Neural cell (in vitro differentiated cells): Measurements from ENCODE around the gene FAM171A1. TPM values are rescaled to one million over a fixed set of nuclear protein-coding genes. Genes with fewer than 3 reads are reported as not detected.
"Not testable (repeated sequence)": the region's sequence is repeated elsewhere in the genome, so short reads cannot be mapped to it uniquely, and the experiment has no call there.

Source experiments
- H2AFZ ChIP-seq: fragments of 200-600, 300-800 bp; sonication (generic), shearing (Covaris generic); 2 replicates; pipeline ENCODE4 v1.6.0; 2014; ENCODE audit warnings: low read depth, mild to moderate bottlenecking, antibody characterized with exemption, low read length, moderate library complexity
- H3F3A ChIP-seq: fragments of 200-600 bp; shearing (Covaris generic); 2 replicates; pipeline ENCODE4 v1.6.1; 2016; ENCODE audit warnings: mild to moderate bottlenecking, moderate library complexity, mixed read lengths, antibody characterized with exemption, low read length; ENCODE audit not compliant: insufficient read depth, poor library complexity, severe bottlenecking
- H3K27ac ChIP-seq: fragments of 200-600, 300-800 bp; sonication (generic), shearing (Covaris generic); 2 replicates; pipeline ENCODE4 v1.5.1; 2014; ENCODE audit warnings: mild to moderate bottlenecking, low read length, moderate library complexity
- H3K27me3 ChIP-seq: fragments of 300-800, 200-600 bp; sonication (generic), shearing (Covaris generic); 2 replicates; pipeline ENCODE4 v1.6.0; 2014; ENCODE audit warnings: mild to moderate bottlenecking, low read depth, low read length, moderate library complexity; ENCODE audit not compliant: insufficient read depth
- H3K36me3 ChIP-seq: fragments of 300-800, 200-600 bp; sonication (generic), shearing (Covaris generic); 2 replicates; pipeline ENCODE4 v1.5.1; 2014; ENCODE audit warnings: mild to moderate bottlenecking, antibody characterized with exemption, low read length, moderate library complexity; ENCODE audit not compliant: insufficient read depth
- H3K4me2 ChIP-seq: fragments of 300-800, 200-600 bp; sonication (generic), shearing (Covaris generic); 2 replicates; pipeline ENCODE4 v1.6.0; 2014; ENCODE audit warnings: mild to moderate bottlenecking, low read length
- H3K4me3 ChIP-seq: fragments of 300-800, 200-600 bp; sonication (generic), shearing (Covaris generic); 2 replicates; pipeline ENCODE4 v1.5.1; 2014; ENCODE audit warnings: mild to moderate bottlenecking, low read length, moderate library complexity
- H3K79me2 ChIP-seq: fragments of 200-600 bp; shearing (Covaris generic); replicated peaks from 2 replicates; pipeline ENCODE4 v1.6.0; 2014; ENCODE audit warnings: mild to moderate bottlenecking, low read length, moderate library complexity; ENCODE audit not compliant: insufficient read depth
- H3K9ac ChIP-seq: fragments of 300-800, 200-600 bp; sonication (generic), shearing (Covaris generic); 2 replicates; pipeline ENCODE4 v1.6.1; 2016; ENCODE audit warnings: mild to moderate bottlenecking, low read length, mixed read lengths
- H3K9me2 ChIP-seq: fragments of 200-600 bp; shearing (Covaris generic); 2 replicates; pipeline ENCODE4 v1.6.1; 2016; ENCODE audit warnings: mild to moderate bottlenecking, low read length, mixed read lengths; ENCODE audit not compliant: insufficient read depth
- H3K9me3 ChIP-seq: fragments of 200-600, 300-800 bp; sonication (generic), shearing (Covaris generic); 2 replicates; pipeline ENCODE4 v1.6.1; 2016; ENCODE audit warnings: mild to moderate bottlenecking, mixed run types, low read length, moderate library complexity, mixed read lengths
- H4K20me1 ChIP-seq: fragments of 200-600 bp; shearing (Covaris generic); 2 replicates; pipeline ENCODE4 v1.6.1; 2016; ENCODE audit warnings: mild to moderate bottlenecking, mixed run types; ENCODE audit not compliant: insufficient read depth
- CTCF ChIP-seq: fragments of 450-650 bp; IDR thresholded peaks from 2 replicates; pipeline ENCODE4 v1.5.1; 2014; ENCODE audit warnings: antibody characterized with exemption, mild to moderate bottlenecking, moderate library complexity; ENCODE audit not compliant: poor library complexity, severe bottlenecking
- EP300 ChIP-seq: fragments of 450-650 bp; conservative IDR thresholded peaks from 2 replicates; pipeline ENCODE4 v1.6.1; 2014; ENCODE audit warnings: antibody characterized with exemption, mild to moderate bottlenecking, moderate library complexity; ENCODE audit not compliant: poor library complexity, severe bottlenecking
- EZH2 ChIP-seq: fragments of 200-600, 300-800 bp; shearing (Covaris generic), sonication (generic); IDR thresholded peaks from 2 replicates; pipeline ENCODE4 v1.6.1; 2014; ENCODE audit warnings: antibody characterized with exemption, low read length, borderline replicate concordance, mild to moderate bottlenecking; ENCODE audit not compliant: insufficient read depth, poor library complexity, severe bottlenecking
- MXI1 ChIP-seq: fragments of 450-650 bp; conservative IDR thresholded peaks from 2 replicates; pipeline ENCODE4 v1.6.1; 2014; ENCODE audit warnings: antibody characterized with exemption, mild to moderate bottlenecking; ENCODE audit not compliant: poor library complexity, severe bottlenecking
- POLR2AphosphoS5 ChIP-seq: IDR thresholded peaks from 2 replicates; pipeline ENCODE4 v1.6.1; 2012
- RAD21 ChIP-seq: fragments of 450-650 bp; conservative IDR thresholded peaks from 2 replicates; pipeline ENCODE4 v1.6.1; 2014; ENCODE audit warnings: antibody characterized with exemption, mild to moderate bottlenecking, moderate library complexity
- REST ChIP-seq: IDR thresholded peaks from 2 replicates; pipeline ENCODE4 v1.6.1; 2012; ENCODE audit warnings: borderline replicate concordance
- SMC3 ChIP-seq: fragments of 450-650 bp; conservative IDR thresholded peaks from 2 replicates; pipeline ENCODE4 v1.6.1; 2014; ENCODE audit warnings: antibody characterized with exemption, mild to moderate bottlenecking, moderate library complexity; ENCODE audit not compliant: poor library complexity
- TAF1 ChIP-seq: IDR thresholded peaks from 2 replicates; pipeline ENCODE4 v1.6.1; 2012; ENCODE audit warnings: low read depth
- polyA plus RNA-seq: library from polyadenylated mRNA; depleted of rRNA; stranded (reverse); fragments of >200 nt; gene quantifications from 2 replicates; pipeline ENCODE4 v1.2.3, GENCODE V29; 2014

FAM171A1 gene
- polyA plus RNA-seq, 1 donor from 2014 or later: 28.8 TPM

GRCh38 chr10:15409350-15409749, 38.3 kb upstream of the FAM171A1 start:
- H3K36me3 ChIP-seq, H3K4me2 ChIP-seq: not testable (repeated sequence)

GRCh38 chr10:15408557-15408956, 37.5 kb upstream of the FAM171A1 start:
- H3K27me3 ChIP-seq: no peaks in the 10 kb centered on the region
- no peak overlapping the region for H3K27ac ChIP-seq
- no peaks in the 10 kb centered on the region for H4K20me1 ChIP-seq
- H3K79me2 ChIP-seq: no peaks in the 10 kb centered on the region
- H3K9me2 ChIP-seq: no peaks in the 10 kb centered on the region
- H3F3A ChIP-seq: no peaks in the 10 kb centered on the region
- no peaks in the 10 kb centered on the region for H3K36me3 ChIP-seq
- H3K9me3 ChIP-seq: peaks cover 5% of the 10 kb centered on the region
- no peak overlapping the region for H3K4me2 ChIP-seq
- no peak overlapping the region for H3K4me3 ChIP-seq
- no peak overlapping the region for H2AFZ ChIP-seq
- no peak overlapping the region for H3K9ac ChIP-seq
- no peak for TF ChIP-seq SMC3
- no peak for TF ChIP-seq POLR2AphosphoS5
- no peak for TF ChIP-seq RAD21
- no peak for TF ChIP-seq CTCF
- TF ChIP-seq EP300: no peak
- TF ChIP-seq MXI1: no peak
- TF ChIP-seq TAF1: no peak
- no peak for TF ChIP-seq EZH2
- TF ChIP-seq REST: no peak

More at GRCh38 chr10:15409350-15409749, 38.3 kb upstream of the FAM171A1 start:
- H3K79me2 ChIP-seq, H3F3A ChIP-seq, H3K9me2 ChIP-seq, H3K9ac ChIP-seq, H3K27me3 ChIP-seq, H3K9me3 ChIP-seq, H3K4me3 ChIP-seq, H4K20me1 ChIP-seq, H3K27ac ChIP-seq, H2AFZ ChIP-seq: not testable (repeated sequence)

GRCh38 chr10:15405319-15405718, 34.2 kb upstream of the FAM171A1 start:
- no peak overlapping the region for H3K27ac ChIP-seq
- H3F3A ChIP-seq: no peaks in the 10 kb centered on the region
- no peak for TF ChIP-seq CTCF
- no peak for TF ChIP-seq REST
- TF ChIP-seq EP300: no peak
- TF ChIP-seq SMC3: no peak
- TF ChIP-seq RAD21: no peak
- no peak for TF ChIP-seq TAF1
- no peak for TF ChIP-seq MXI1
- TF ChIP-seq POLR2AphosphoS5: no peak
- no peak for TF ChIP-seq EZH2
- no peak overlapping the region for H3K4me2 ChIP-seq
- H3K36me3 ChIP-seq: no peaks in the 10 kb centered on the region
- no peak overlapping the region for H3K9ac ChIP-seq
- H3K9me3 ChIP-seq: peaks cover 5% of the 10 kb centered on the region
- no peak overlapping the region for H2AFZ ChIP-seq
- H4K20me1 ChIP-seq: no peaks in the 10 kb centered on the region
- H3K79me2 ChIP-seq: no peaks in the 10 kb centered on the region
- no peaks in the 10 kb centered on the region for H3K27me3 ChIP-seq
- no peak overlapping the region for H3K4me3 ChIP-seq
- no peaks in the 10 kb centered on the region for H3K9me2 ChIP-seq
